Colonic mucosa (tissue), 4 donors: Measurements from ENCODE around the gene TNIP1. TPM values are rescaled to one million over a fixed set of nuclear protein-coding genes. Genes with fewer than 3 reads are reported as not detected.

Experiments used
- DNase-seq: peaks from one replicate; pipeline ENCODE4 v3.0.0-alpha.2; 2020
- H3K27ac ChIP-seq: fragments of 200-600 bp; one replicate; pipeline ENCODE4 v1.8.0; 2021
- H3K27me3 ChIP-seq: fragments of 200-600 bp; one replicate; pipeline ENCODE4 v1.8.0; 2021
- H3K36me3 ChIP-seq: fragments of 200-600 bp; one replicate; pipeline ENCODE4 v1.8.0; 2021
- H3K4me1 ChIP-seq: fragments of 200-600 bp; one replicate; pipeline ENCODE4 v1.8.0; 2021; ENCODE audit warnings: mild to moderate bottlenecking
- H3K4me3 ChIP-seq: fragments of 200-600 bp; one replicate; pipeline ENCODE4 v1.8.0; 2021
- H3K9ac ChIP-seq, 2 donors: one replicate each; pipeline ENCODE4 v1.7.0; 2013; ENCODE audit warnings: control low read depth in 2 of 2, low read depth in 2 of 2, low read length in 2 of 2
- H3K9me3 ChIP-seq: fragments of 200-600 bp; one replicate; pipeline ENCODE4 v1.8.0; 2021
- intact Hi-C: fragments of 100-400 bp; cut with DNase I; formaldehyde crosslinking; loops from one replicate; pipeline ENCODE4 v1.14.1; 2022
- total RNA-seq, 2 donors: library from RNA; stranded (reverse); fragmentation: NEBNext Ultra II Directional in 1 of 2; extraction: Animal tissue kit (Norgen Biotek cat#: 25700) in 1 of 2; gene quantifications; one replicate each; pipeline ENCODE4 v1.2.1, GENCODE V29; 2021
- TF ChIP-seq, protein P1 (sequence below): fragments of 200-600 bp; IDR thresholded peaks from one replicate; pipeline ENCODE4 v1.8.0; 2022; ENCODE audit warnings: antibody characterized with exemption, mild to moderate bottlenecking
- donor health status: healthy.
- donor health status: DM: no; HTN: no; CAD: no.
- donor health status: DM: no; HTN: no; CAD: no.

Gene TNIP1
- total RNA-seq, 2 donors from 2014 or later = 153 to 220 TPM

- Histone ChIP-seq H3K9ac (peak overlapping the region in 1 of 2 donors; percentile 39), H3K4me3 (no peak overlapping the region), H3K9me3 (no peaks in the 10 kb centered on the region), H3K4me1 (peaks cover 13% of the 10 kb centered on the region), H3K27ac (no peak overlapping the region), H3K27me3 (no peaks in the 10 kb centered on the region), H3K36me3 (no peaks in the 10 kb centered on the region)
- intact Hi-C loops = no loop called here
- DNase-seq = no peak
- TF ChIP-seq, protein P1, sequence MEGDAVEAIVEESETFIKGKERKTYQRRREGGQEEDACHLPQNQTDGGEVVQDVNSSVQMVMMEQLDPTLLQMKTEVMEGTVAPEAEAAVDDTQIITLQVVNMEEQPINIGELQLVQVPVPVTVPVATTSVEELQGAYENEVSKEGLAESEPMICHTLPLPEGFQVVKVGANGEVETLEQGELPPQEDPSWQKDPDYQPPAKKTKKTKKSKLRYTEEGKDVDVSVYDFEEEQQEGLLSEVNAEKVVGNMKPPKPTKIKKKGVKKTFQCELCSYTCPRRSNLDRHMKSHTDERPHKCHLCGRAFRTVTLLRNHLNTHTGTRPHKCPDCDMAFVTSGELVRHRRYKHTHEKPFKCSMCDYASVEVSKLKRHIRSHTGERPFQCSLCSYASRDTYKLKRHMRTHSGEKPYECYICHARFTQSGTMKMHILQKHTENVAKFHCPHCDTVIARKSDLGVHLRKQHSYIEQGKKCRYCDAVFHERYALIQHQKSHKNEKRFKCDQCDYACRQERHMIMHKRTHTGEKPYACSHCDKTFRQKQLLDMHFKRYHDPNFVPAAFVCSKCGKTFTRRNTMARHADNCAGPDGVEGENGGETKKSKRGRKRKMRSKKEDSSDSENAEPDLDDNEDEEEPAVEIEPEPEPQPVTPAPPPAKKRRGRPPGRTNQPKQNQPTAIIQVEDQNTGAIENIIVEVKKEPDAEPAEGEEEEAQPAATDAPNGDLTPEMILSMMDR = no peak
Observed at GRCh38 chr5:151105561-151105960, 24.7 kb upstream of the TNIP1 start.

DNA sequence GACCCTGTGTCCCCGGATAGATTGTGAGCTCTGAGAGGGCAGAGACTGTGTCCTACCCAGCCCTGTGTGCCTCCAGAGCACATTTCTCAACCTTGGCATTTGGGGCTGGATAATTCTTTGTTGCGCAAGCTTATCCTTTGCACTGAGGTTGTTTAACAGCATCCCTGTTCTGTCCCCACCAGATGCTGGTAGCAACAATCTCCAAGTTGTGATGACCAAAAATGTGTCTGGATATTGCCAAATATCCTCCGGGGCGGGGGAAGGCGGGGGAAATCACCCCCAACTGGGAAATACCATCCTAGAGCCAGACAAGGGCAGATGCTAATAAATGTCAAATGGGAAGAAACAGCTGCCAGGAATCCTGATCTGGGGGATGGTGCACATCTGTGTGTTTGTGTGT lies 24.0 kb upstream of the TNIP1 start:
- DNase-seq = peak; percentile 58
- intact Hi-C loops = no loop called here
- H3K4me1 ChIP-seq = peaks cover 13% of the 10 kb centered on the region
- H3K9me3 ChIP-seq = no peaks in the 10 kb centered on the region
- H3K36me3 ChIP-seq = no peaks in the 10 kb centered on the region
- no peaks in the 10 kb centered on the region for H3K27me3 ChIP-seq
- no peak overlapping the region for H3K4me3 ChIP-seq
- H3K27ac ChIP-seq = peak overlapping the region; percentile 39
- TF ChIP-seq, protein P1 = no peak
- no peak overlapping the region for H3K9ac ChIP-seq

- Histone ChIP-seq H3K27ac (no peak overlapping the region), H3K9me3 (no peaks in the 10 kb centered on the region), H3K4me3 (no peak overlapping the region), H3K27me3 (no peaks in the 10 kb centered on the region), H3K36me3 (no peaks in the 10 kb centered on the region), H3K9ac (peak overlapping the region in 1 of 2 donors; percentile 51), H3K4me1 (peaks cover 21% of the 10 kb centered on the region)
- DNase-seq = no peak
- TF ChIP-seq, protein P1 = no peak
- intact Hi-C loops = no loop called here
Observed at GRCh38 chr5:151101746-151102145, 20.9 kb upstream of the TNIP1 start.

GRCh38 chr5:151101151-151101550 lies 20.3 kb upstream of the TNIP1 start:
- Histone ChIP-seq H3K36me3 (no peaks in the 10 kb centered on the region), H3K4me1 (peaks cover 21% of the 10 kb centered on the region), H3K9me3 (no peaks in the 10 kb centered on the region), H3K9ac (peak overlapping the region in 1 of 2 donors; percentile 64), H3K27me3 (no peaks in the 10 kb centered on the region), H3K4me3 (no peak overlapping the region), H3K27ac (peak overlapping the region; percentile 75)
- DNase-seq = no peak
- TF ChIP-seq, protein P1 = no peak
- intact Hi-C loops = no loop called here

DNA sequence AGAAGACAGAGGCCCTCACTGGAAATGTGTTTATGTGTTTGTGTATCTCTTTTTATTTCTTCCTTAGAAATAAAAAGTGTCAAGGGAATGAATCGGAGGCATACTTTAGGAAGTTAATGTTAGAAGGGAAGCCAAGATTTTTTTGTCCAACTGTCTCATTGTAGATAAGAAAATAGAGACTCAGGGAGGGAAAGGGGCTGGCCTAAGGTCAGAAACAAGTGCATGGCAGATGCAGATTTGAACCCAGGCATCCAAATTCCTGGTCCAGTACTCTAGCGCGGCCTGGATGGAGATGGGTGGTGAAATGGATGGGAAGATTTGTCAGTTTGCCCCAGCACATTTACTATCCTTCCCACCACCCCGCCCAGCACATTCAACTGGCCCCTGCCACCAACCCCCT lies 19.8 kb upstream of the TNIP1 start:
- peak overlapping the region in 1 of 2 donors; percentile 64 for H3K9ac ChIP-seq
- H3K27me3 ChIP-seq = no peaks in the 10 kb centered on the region
- H3K36me3 ChIP-seq = no peaks in the 10 kb centered on the region
- H3K4me3 ChIP-seq = no peak overlapping the region
- H3K27ac ChIP-seq = peak overlapping the region; percentile 75
- peaks cover 26% of the 10 kb centered on the region for H3K4me1 ChIP-seq
- TF ChIP-seq, protein P1 = no peak
- no peaks in the 10 kb centered on the region for H3K9me3 ChIP-seq
- DNase-seq = no peak
- intact Hi-C loops = no loop called here

GRCh38 chr5:151098768-151099121 lies 17.9 kb upstream of the TNIP1 start:
- no peaks in the 10 kb centered on the region for H3K36me3 ChIP-seq
- H3K27me3 ChIP-seq = no peaks in the 10 kb centered on the region
- H3K4me1 ChIP-seq = peaks cover 41% of the 10 kb centered on the region
- no peak overlapping the region for H3K4me3 ChIP-seq
- H3K27ac ChIP-seq = no peak overlapping the region
- DNase-seq = no peak
- TF ChIP-seq, protein P1 = no peak
- peak overlapping the region in 1 of 2 donors; percentile 48 for H3K9ac ChIP-seq
- no peaks in the 10 kb centered on the region for H3K9me3 ChIP-seq
- intact Hi-C loops = no loop called here
